SH-SY5Y (cell line): ENCODE results near the gene CTNS.

Source experiments
- GATA2 ChIP-seq: IDR thresholded peaks from 2 replicates; pipeline ENCODE4 v1.6.1; 2011; ENCODE audit warnings: mild to moderate bottlenecking, low read depth, low read length
- GATA3 ChIP-seq: IDR thresholded peaks from 2 replicates; pipeline ENCODE4 v1.6.1; 2011; ENCODE audit warnings: low read depth, mild to moderate bottlenecking, low read length, moderate library complexity

GRCh38 chr17:3603870-3604259 lies 32.7 kb upstream of the CTNS start:
- no peak for TF ChIP-seq GATA3
- TF ChIP-seq GATA2 = no peak
